ENCODE data around the gene TOX4.
"Not testable (repeated sequence)": the region's sequence is repeated elsewhere in the genome, so short reads cannot be mapped to it uniquely, and the experiment has no call there.

TOX4 gene

GRCh38 chr14:21535545-21536417, 58.8 kb downstream of the TOX4 start:
- DNase-seq (ENCODE audit: low read depth): no peak

- no peak for DNase-seq (ENCODE audit: low read depth)
Measured at GRCh38 chr14:21536418-21537089, 59.6 kb downstream of the TOX4 start.

GRCh38 chr14:21537090-21537424, 60.1 kb downstream of the TOX4 start:
- DNase-seq (ENCODE audit: low read depth): no peak

- DNase-seq (ENCODE audit: low read depth): no peak
Measured at GRCh38 chr14:21539189-21539940, 62.4 kb downstream of the TOX4 start.

GRCh38 chr14:21541413-21542074, 64.5 kb downstream of the TOX4 start:
- no peak for DNase-seq (ENCODE audit: low read depth)

GRCh38 chr14:21543521-21543960, 66.5 kb downstream of the TOX4 start:
- DNase-seq (ENCODE audit: low read depth): no peak

GRCh38 chr14:21543963-21544362, 67.0 kb downstream of the TOX4 start:
- no peak for DNase-seq (ENCODE audit: low read depth)

GRCh38 chr14:21544588-21544987, 67.6 kb downstream of the TOX4 start:
- DNase-seq (ENCODE audit: low read depth): not testable (repeated sequence)
